ENCODE data around the gene KCNJ15. TPM values are rescaled to one million over a fixed set of nuclear protein-coding genes. Genes with fewer than 3 reads are reported as not detected.

The KCNJ15 gene
- total and polyA plus RNA-seq, 2 experiments from 2014 or later = not detected

DNA sequence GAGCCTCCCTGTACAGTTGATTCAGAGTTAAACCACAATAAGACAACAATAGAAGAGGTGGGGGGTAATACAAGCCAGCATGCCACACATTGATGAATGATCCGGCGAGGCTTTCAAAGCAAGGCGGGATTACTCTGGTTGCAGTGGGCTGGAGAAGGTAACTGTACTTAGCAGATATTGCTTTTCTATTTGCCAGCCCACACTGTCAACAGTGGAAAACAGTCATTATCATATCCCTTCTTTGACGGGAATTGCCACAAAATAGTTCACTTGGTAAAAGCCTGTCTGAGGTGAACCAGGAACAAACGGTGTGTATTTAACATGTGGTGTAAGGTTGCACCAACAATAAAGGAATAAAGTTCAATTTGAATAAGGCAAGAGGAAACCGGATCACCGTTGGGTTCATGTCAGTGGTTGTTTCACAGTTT is 5.8 kb upstream of the KCNJ15 start (continued):
- no peak for TF ChIP-seq ZNF462 (CRISPR knock-in tag; IDR thresholded peaks at IDR 0.05)

DNA sequence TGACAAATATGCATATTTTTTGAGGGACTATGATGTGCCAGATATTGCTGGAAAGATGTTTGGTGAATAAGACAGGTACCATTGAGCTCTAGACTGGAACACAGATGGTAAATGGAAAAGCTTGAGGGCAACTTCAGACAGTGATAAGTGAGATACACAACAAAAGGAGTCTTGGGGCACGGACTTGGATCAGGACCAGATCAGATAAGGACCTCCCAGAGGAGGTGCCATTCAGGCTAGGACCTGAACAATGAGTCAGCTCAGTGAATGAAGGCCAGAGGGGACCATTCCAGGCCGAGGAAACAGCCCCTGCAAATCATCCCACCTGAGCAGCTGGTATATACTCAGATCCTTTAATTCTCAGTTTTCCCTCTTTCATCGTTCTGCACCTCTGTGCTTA is 1.8 kb upstream of the KCNJ15 start:
- no peaks in the 10 kb centered on the region for H3K79me2 ChIP-seq (replicated peaks; ENCODE audit: insufficient read depth)
- H3K4me1 Mint-ChIP-seq = peaks cover 5% of the 10 kb centered on the region; the same call in 2 of the 3 replicates
- H3K27ac ChIP-seq (ENCODE audit: low read depth) = no peak overlapping the region
- DNase-seq (ENCODE audit: low spot score) = no peak
- no peak for ATAC-seq
- no peaks in the 10 kb centered on the region for H4K20me1 ChIP-seq (replicated peaks; ENCODE audit: insufficient read depth)
- H3K36me3 ChIP-seq (ENCODE audit: insufficient read depth) = no peaks in the 10 kb centered on the region
- no peaks in the 10 kb centered on the region for H3F3A ChIP-seq (replicated peaks; ENCODE audit: low read depth)
- no peak overlapping the region for H2AFZ ChIP-seq
- H3K4me2 ChIP-seq = no peak overlapping the region
- no peaks in the 10 kb centered on the region for H3K36me3 Mint-ChIP-seq (ENCODE audit: low read depth)
- no peak overlapping the region for H3K27ac Mint-ChIP-seq
- peaks cover 9% of the 10 kb centered on the region; the same call in 1 of the 2 replicates for H3K9me2 ChIP-seq (ENCODE audit: insufficient read depth)
- H3K27me3 ChIP-seq (ENCODE audit: insufficient read depth) = no peaks in the 10 kb centered on the region
- H3K4me3 Mint-ChIP-seq = no peak overlapping the region
- H3K4me1 ChIP-seq (ENCODE audit: insufficient read depth) = no peaks in the 10 kb centered on the region
- H3K27me3 Mint-ChIP-seq (ENCODE audit: insufficient read depth, low read depth, poor library complexity) = peaks cover 13% of the 10 kb centered on the region
- no peak overlapping the region for H3K4me3 ChIP-seq
- H3K9me3 Mint-ChIP-seq = no peaks in the 10 kb centered on the region; the same call in 2 of the 3 replicates
- TF ChIP-seq EZH2phosphoT487 (IDR thresholded peaks at IDR 0.05; ENCODE audit: unreplicated experiment) = no peak
- no peak for TF ChIP-seq ZNF114 (CRISPR knock-in tag; IDR thresholded peaks at IDR 0.05)
- TF ChIP-seq EZH2 (IDR thresholded peaks at IDR 0.05; ENCODE audit: low read depth, unreplicated experiment) = no peak
- TF ChIP-seq CREB1 (CRISPR knock-in tag; IDR thresholded peaks at IDR 0.05; ENCODE audit: low read depth) = no peak
- no peak for TF ChIP-seq STAT1 (IDR thresholded peaks at IDR 0.05; ENCODE audit: unreplicated experiment)
- TF ChIP-seq REST (IDR thresholded peaks at IDR 0.05; ENCODE audit: unreplicated experiment) = no peak
- TF ChIP-seq CTCF (conservative IDR thresholded peaks at IDR 0.05; ENCODE audit: low read depth in 2 of 2) = no peak
- no peak for TF ChIP-seq JUNB (IDR thresholded peaks at IDR 0.05; ENCODE audit: unreplicated experiment)
- TF ChIP-seq, protein P1, sequence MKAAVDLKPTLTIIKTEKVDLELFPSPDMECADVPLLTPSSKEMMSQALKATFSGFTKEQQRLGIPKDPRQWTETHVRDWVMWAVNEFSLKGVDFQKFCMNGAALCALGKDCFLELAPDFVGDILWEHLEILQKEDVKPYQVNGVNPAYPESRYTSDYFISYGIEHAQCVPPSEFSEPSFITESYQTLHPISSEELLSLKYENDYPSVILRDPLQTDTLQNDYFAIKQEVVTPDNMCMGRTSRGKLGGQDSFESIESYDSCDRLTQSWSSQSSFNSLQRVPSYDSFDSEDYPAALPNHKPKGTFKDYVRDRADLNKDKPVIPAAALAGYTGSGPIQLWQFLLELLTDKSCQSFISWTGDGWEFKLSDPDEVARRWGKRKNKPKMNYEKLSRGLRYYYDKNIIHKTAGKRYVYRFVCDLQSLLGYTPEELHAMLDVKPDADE (IDR thresholded peaks at IDR 0.05) = no peak
- TF ChIP-seq NANOG (IDR thresholded peaks at IDR 0.05; ENCODE audit: borderline replicate concordance) = no peak
- TF ChIP-seq POLR2AphosphoS5 (IDR thresholded peaks at IDR 0.05; ENCODE audit: low read depth) = no peak

All from GM23338 (cell line).